MM.1S (cell line): ENCODE data around the gene CYTH1.

ENCODE experiments used
- DNase-seq: peaks from one replicate; pipeline ENCODE4 v3.0.0-alpha.2; 2015
- H2AFZ ChIP-seq: fragments of 300-600 bp; sonication (generic); 2 replicates; pipeline ENCODE4 v1.6.0; 2016; ENCODE audit warnings: antibody characterized with exemption, low read length
- H3F3A ChIP-seq: fragments of 300-600 bp; sonication (generic); 2 replicates; pipeline ENCODE4 v1.6.1; 2016; ENCODE audit warnings: mild to moderate bottlenecking, antibody characterized with exemption, low read length, moderate library complexity, mixed read lengths; ENCODE audit not compliant: insufficient read depth
- H3K27ac ChIP-seq: fragments of 300-600 bp; sonication (generic); 2 replicates; pipeline ENCODE4 v1.5.1; 2016; ENCODE audit warnings: mild to moderate bottlenecking, low read length
- H3K27me3 ChIP-seq: fragments of 300-600 bp; sonication (generic); replicated peaks from 2 replicates; pipeline ENCODE4 v1.6.0; 2016; ENCODE audit warnings: low read length; ENCODE audit not compliant: insufficient read depth
- H3K36me3 ChIP-seq: fragments of 300-600 bp; sonication (generic); replicated peaks from 2 replicates; pipeline ENCODE4 v1.6.1; 2016; ENCODE audit warnings: mild to moderate bottlenecking, low read length, mixed read lengths; ENCODE audit not compliant: insufficient read depth
- H3K4me1 ChIP-seq: fragments of 300-600 bp; sonication (generic); 2 replicates; pipeline ENCODE4 v1.6.1; 2016; ENCODE audit warnings: low read length, mixed read lengths
- H3K4me2 ChIP-seq: fragments of 300-600 bp; sonication (generic); 2 replicates; pipeline ENCODE4 v1.6.0; 2016; ENCODE audit warnings: low read depth, low read length
- H3K4me3 ChIP-seq: fragments of 300-600 bp; sonication (generic); 2 replicates; pipeline ENCODE4 v1.5.1; 2016; ENCODE audit warnings: low read length, mixed read lengths
- H3K79me2 ChIP-seq: fragments of 300-600 bp; sonication (generic); 2 replicates; pipeline ENCODE4 v1.6.1; 2016; ENCODE audit warnings: mixed run types, low read length, mixed read lengths
- H3K9ac ChIP-seq: fragments of 300-600 bp; sonication (generic); 2 replicates; pipeline ENCODE4 v1.6.1; 2016; ENCODE audit warnings: low read length, mixed read lengths
- H3K9me2 ChIP-seq: fragments of 300-600 bp; sonication (generic); replicated peaks from 2 replicates; pipeline ENCODE4 v1.6.1; 2016; ENCODE audit warnings: mild to moderate bottlenecking, low read length, mixed read lengths; ENCODE audit not compliant: insufficient read depth
- H3K9me3 ChIP-seq: fragments of 300-600 bp; sonication (generic); replicated peaks from 2 replicates; pipeline ENCODE4 v1.6.1; 2016; ENCODE audit warnings: mild to moderate bottlenecking, low read length, mixed read lengths; ENCODE audit not compliant: insufficient read depth
- H4K20me1 ChIP-seq: fragments of 300-600 bp; sonication (generic); 2 replicates; pipeline ENCODE4 v1.6.1; 2016; ENCODE audit warnings: mild to moderate bottlenecking, low read length, moderate library complexity, mixed read lengths; ENCODE audit not compliant: insufficient read depth
- CTCF ChIP-seq: fragments of 300-600 bp; sonication (generic); IDR thresholded peaks from 2 replicates; pipeline ENCODE4 v1.5.1; 2016; ENCODE audit warnings: antibody characterized with exemption, low read length, mixed read lengths
- EZH2 ChIP-seq: fragments of 300-600 bp; sonication (generic); optimal IDR thresholded peaks from 2 replicates; pipeline ENCODE3; 2017; ENCODE audit warnings: low read depth, mild to moderate bottlenecking, antibody characterized with exemption, low read length, mixed read lengths
- EZH2phosphoT487 ChIP-seq: fragments of 300-600 bp; sonication (generic); IDR thresholded peaks from 2 replicates; pipeline ENCODE4 v1.6.1; 2018; ENCODE audit warnings: antibody characterized with exemption, low read length

The CYTH1 gene

GRCh38 chr17:78661093-78661770 is 120.8 kb downstream of the CYTH1 start:
- Histone ChIP-seq H4K20me1 (no peaks in the 10 kb centered on the region; the same call in 1 of the 2 replicates), H3K4me2 (no peak overlapping the region), H3K36me3 (no peaks in the 10 kb centered on the region), H3K4me3 (no peak overlapping the region), H3F3A (no peaks in the 10 kb centered on the region), H3K9me2 (no peaks in the 10 kb centered on the region), H3K9ac (no peak overlapping the region), H3K79me2 (no peaks in the 10 kb centered on the region), H2AFZ (no peak overlapping the region), H3K9me3 (no peaks in the 10 kb centered on the region), H3K27ac (no peak overlapping the region), H3K27me3 (no peaks in the 10 kb centered on the region), H3K4me1 (no peaks in the 10 kb centered on the region)
- TF ChIP-seq EZH2: no peak
- TF ChIP-seq EZH2phosphoT487: no peak
- no peak for TF ChIP-seq CTCF
- no peak for DNase-seq

- H3K9me3 ChIP-seq: no peaks in the 10 kb centered on the region
- no peaks in the 10 kb centered on the region for H3K9me2 ChIP-seq
- no peak overlapping the region for H3K9ac ChIP-seq
- no peak overlapping the region for H2AFZ ChIP-seq
- H3K79me2 ChIP-seq: no peaks in the 10 kb centered on the region
- TF ChIP-seq CTCF: no peak
- TF ChIP-seq EZH2: no peak
- TF ChIP-seq EZH2phosphoT487: no peak
- H3K4me2 ChIP-seq: no peak overlapping the region
- no peaks in the 10 kb centered on the region for H3K27me3 ChIP-seq
- H4K20me1 ChIP-seq: no peaks in the 10 kb centered on the region
- no peak for DNase-seq
- no peak overlapping the region for H3K27ac ChIP-seq
- no peaks in the 10 kb centered on the region for H3K36me3 ChIP-seq
- no peaks in the 10 kb centered on the region for H3K4me1 ChIP-seq
- no peak overlapping the region for H3K4me3 ChIP-seq
- no peaks in the 10 kb centered on the region for H3F3A ChIP-seq
Observed at GRCh38 chr17:78659546-78659945, 122.5 kb downstream of the CYTH1 start.

GRCh38 chr17:78658281-78658785 is 123.7 kb downstream of the CYTH1 start:
- Histone ChIP-seq H3K9me3 (no peaks in the 10 kb centered on the region), H4K20me1 (no peaks in the 10 kb centered on the region), H3K9ac (no peak overlapping the region), H3K4me1 (no peaks in the 10 kb centered on the region), H3K9me2 (no peaks in the 10 kb centered on the region), H3K36me3 (no peaks in the 10 kb centered on the region), H3K27me3 (no peaks in the 10 kb centered on the region), H3K27ac (no peak overlapping the region), H3K4me3 (no peak overlapping the region), H3K79me2 (no peaks in the 10 kb centered on the region), H3K4me2 (no peak overlapping the region), H3F3A (no peaks in the 10 kb centered on the region), H2AFZ (no peak overlapping the region)
- no peak for DNase-seq
- TF ChIP-seq CTCF (no peak), EZH2phosphoT487 (no peak), EZH2 (no peak)
